K562 (cell line): Measurements from ENCODE around the gene SPTBN2.

Experiments
- CTCF ChIP-seq, 3 experiments: IDR thresholded peaks in 2 of 3; conservative IDR thresholded peaks in 1 of 3; 2 replicates each; pipeline ENCODE4 v1.5.1; 2011 to 2012; ENCODE audit warnings: low read length in 3 of 3, mild to moderate bottlenecking in 3 of 3, control low read depth in 2 of 3, improper control_type of control experiment in 1 of 3, inconsistent platforms in 1 of 3, low read depth in 1 of 3, mixed read lengths in 1 of 3, moderate library complexity in 1 of 3; ENCODE audit not compliant: insufficient read depth in 2 of 3
- EZH2 ChIP-seq: IDR thresholded peaks from 2 replicates; pipeline ENCODE4 v1.6.1; 2012; ENCODE audit warnings: low read depth, mild to moderate bottlenecking, inconsistent platforms, low read length, borderline replicate concordance
- GMEB1 ChIP-seq: fragments of 250-450 bp; sonication (Bioruptor Pico); IDR thresholded peaks from 2 replicates; pipeline ENCODE4 v1.4.0; 2020; ENCODE audit warnings: mild to moderate bottlenecking
- HDAC1 ChIP-seq, 2 experiments: fragments of 450-650 bp; IDR thresholded peaks; 2 replicates each; pipeline ENCODE4 v1.6.1; 2016 to 2017; ENCODE audit warnings: inconsistent platforms in 1 of 2, mild to moderate bottlenecking in 1 of 2, moderate library complexity in 1 of 2
- NR2C1 ChIP-seq, 2 experiments: fragments of 450-650 bp; IDR thresholded peaks; 2 replicates each; pipeline ENCODE4 v1.6.1; 2017; ENCODE audit warnings: mild to moderate bottlenecking in 2 of 2, antibody characterized with exemption in 1 of 2, inconsistent platforms in 1 of 2, missing compliant biosample characterization in 1 of 2, missing genetic modification characterization in 1 of 2
- PCBP2 ChIP-seq: fragments of 200-400 bp; formaldehyde crosslinking; IDR thresholded peaks from 2 replicates; pipeline ENCODE4 v1.6.1; 2018; ENCODE audit warnings: low read length, low read depth, mild to moderate bottlenecking, moderate library complexity; ENCODE audit not compliant: poor library complexity, severe bottlenecking
- SRF ChIP-seq, 2 experiments: fragments of 250-450, 450-650 bp in 1 of 2; sonication (Bioruptor Pico) in 1 of 2; sonication (generic) in 1 of 2; formaldehyde crosslinking; IDR thresholded peaks; 2 replicates each; pipeline versions ENCODE4 v1.5.0 to v1.5.1; 2020 to 2022; ENCODE audit warnings: mild to moderate bottlenecking in 1 of 2, missing genetic modification reagents in 1 of 2
- TCF7 ChIP-seq: sonication (generic); IDR thresholded peaks from 2 replicates; pipeline ENCODE4 v1.6.1; 2016; ENCODE audit warnings: antibody characterized with exemption, borderline replicate concordance
- ZKSCAN8 ChIP-seq: fragments of 200-800 bp; sonication (Bioruptor generic); IDR thresholded peaks from 2 replicates; pipeline ENCODE4 v1.6.1; 2016; ENCODE audit warnings: missing genetic modification characterization, missing compliant biosample characterization
- ZNF165 ChIP-seq: fragments of 250-450 bp; sonication (Bioruptor Pico); IDR thresholded peaks from 2 replicates; pipeline ENCODE4 v1.4.0; 2020; ENCODE audit warnings: borderline replicate concordance

DNA sequence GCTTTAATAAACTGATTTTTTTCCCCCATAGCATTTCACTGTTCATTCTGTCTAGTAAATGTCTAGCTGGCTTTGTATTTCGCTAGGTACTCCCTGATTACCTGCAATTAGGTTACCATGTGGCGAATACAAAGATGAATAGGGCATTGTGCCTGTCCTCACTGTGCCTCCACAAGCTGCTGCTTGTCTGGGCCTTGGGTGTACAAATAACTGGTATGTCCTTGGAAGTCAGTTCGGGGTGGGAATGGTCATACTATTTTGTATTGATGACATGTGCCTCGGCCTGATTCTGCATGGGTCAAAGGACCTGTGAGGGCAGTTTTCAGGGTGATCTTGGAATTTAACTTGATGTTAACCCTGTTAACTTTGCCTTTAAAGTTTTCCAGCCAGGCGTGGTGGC lies 79.1 kb downstream of the SPTBN2 start:
- TF ChIP-seq GMEB1 (CRISPR knock-in tag), result no peak
- TF ChIP-seq SRF (CRISPR knock-in tag; IDR thresholded peaks at IDR 0.05), result no peak
- no peak for TF ChIP-seq TCF7
- no peak for TF ChIP-seq ZNF165
- no peak for TF ChIP-seq PCBP2
- no peak for TF ChIP-seq CTCF (IDR thresholded peaks at IDR 0.05 in 2 of 3, conservative IDR thresholded peaks at IDR 0.05 in 1 of 3; ENCODE audit: insufficient read depth in 2 of 3, low read depth in 1 of 3, low read length in 3 of 3)
- TF ChIP-seq HDAC1 (IDR thresholded peaks at IDR 0.05), result no peak
- no peak for TF ChIP-seq ZKSCAN8
- no peak for TF ChIP-seq EZH2
- TF ChIP-seq NR2C1 (IDR thresholded peaks at IDR 0.05), result no peak
- TF ChIP-seq NR2C1 (tag; IDR thresholded peaks at IDR 0.05), result no peak
